Activated CD8-positive, alpha-beta memory T cell treated with anti-CD3 and anti-CD28 coated beads for 48 hours (primary cell): ENCODE data around the gene IPP.
"Not testable (repeated sequence)": the region's sequence is repeated elsewhere in the genome, so short reads cannot be mapped to it uniquely, and the experiment has no call there.

Source experiments
- DNase-seq, 3 experiments: peaks; one replicate each; pipeline ENCODE4 v3.0.0-alpha.2; 2020; ENCODE audit warnings: low read depth in 2 of 3, low spot score in 2 of 3

Gene IPP

GRCh38 chr1:45750298-45751038 lies at the start of gene IPP:
Gene IPP, minus strand, starts transcription at chr1:45750653. Its CDS starts 4,242 bp downstream, at chr1:45746411.
- peak; percentile 82 to 94 (median 89) for DNase-seq

GRCh38 chr1:45796946-45797345 lies 46.5 kb upstream of the IPP start:
- DNase-seq, result no peak

GRCh38 chr1:45796381-45796780 lies 45.9 kb upstream of the IPP start:
- no peak for DNase-seq

GRCh38 chr1:45793942-45794604 lies 43.6 kb upstream of the IPP start:
- DNase-seq, result no peak

- DNase-seq, result no peak
Measured at GRCh38 chr1:45792744-45793143, 42.3 kb upstream of the IPP start.

- DNase-seq, result no peak
Measured at GRCh38 chr1:45789601-45790000, 39.1 kb upstream of the IPP start.

- no peak for DNase-seq
Measured at GRCh38 chr1:45787905-45788304, 37.5 kb upstream of the IPP start.

GRCh38 chr1:45785583-45785982 lies 35.1 kb upstream of the IPP start:
- no peak for DNase-seq

- DNase-seq, result no peak
Measured at GRCh38 chr1:45775794-45776193, 25.3 kb upstream of the IPP start.

GRCh38 chr1:45772971-45773370 lies 22.5 kb upstream of the IPP start:
- no peak for DNase-seq

- no peak for DNase-seq
Measured at GRCh38 chr1:45769261-45769932, 18.9 kb upstream of the IPP start.

- no peak for DNase-seq
Measured at GRCh38 chr1:45767035-45767434, 16.6 kb upstream of the IPP start.

GRCh38 chr1:45765999-45766792 lies 15.7 kb upstream of the IPP start:
- no peak for DNase-seq

GRCh38 chr1:45762291-45762690 lies 11.8 kb upstream of the IPP start:
- no peak for DNase-seq

GRCh38 chr1:45755697-45756096 lies 5.2 kb upstream of the IPP start:
- no peak for DNase-seq

- no peak for DNase-seq
Measured at GRCh38 chr1:45753248-45754037, 3.0 kb upstream of the IPP start.

- DNase-seq, result no peak
Measured at GRCh38 chr1:45752441-45753052, 2.1 kb upstream of the IPP start.

GRCh38 chr1:45752014-45752413 lies 1.6 kb upstream of the IPP start:
- DNase-seq, result no peak

- not testable (repeated sequence) for DNase-seq
Measured at GRCh38 chr1:45751039-45751838, 786 bp upstream of the IPP start.
